SK-N-SH treated with all-trans-retinoic acid at 6 μM for 48 hours (cell line): Measurements from ENCODE around the gene TEAD3.

Source experiments
- PATZ1 ChIP-seq: fragments of 250-450 bp; sonication (Bioruptor Pico); IDR thresholded peaks from 2 replicates; pipeline ENCODE4 v1.8.0; 2020; ENCODE audit warnings: mild to moderate bottlenecking, moderate library complexity, borderline replicate concordance
- RARB ChIP-seq: fragments of 250-450 bp; sonication (Bioruptor Pico); IDR thresholded peaks from 2 replicates; pipeline ENCODE4 v1.8.0; 2021; ENCODE audit warnings: mild to moderate bottlenecking, moderate library complexity
- TOX ChIP-seq: fragments of 250-450 bp; sonication (Bioruptor Pico); IDR thresholded peaks from 2 replicates; pipeline ENCODE4 v1.8.0; 2021; ENCODE audit warnings: mild to moderate bottlenecking, moderate library complexity, borderline replicate concordance
- ZFP3 ChIP-seq: fragments of 250-450 bp; sonication (Bioruptor Pico); IDR thresholded peaks from 2 replicates; pipeline ENCODE4 v1.5.0; 2020; ENCODE audit warnings: mild to moderate bottlenecking, moderate library complexity
- ZFP30 ChIP-seq: fragments of 450-650 bp; formaldehyde crosslinking; IDR thresholded peaks from 2 replicates; pipeline ENCODE4 v1.5.0; 2022; ENCODE audit warnings: mild to moderate bottlenecking, moderate library complexity
- ZNF70 ChIP-seq: fragments of 450-650 bp; formaldehyde crosslinking; IDR thresholded peaks from 2 replicates; pipeline ENCODE4 v1.5.0; 2020; ENCODE audit warnings: mild to moderate bottlenecking, moderate library complexity
- ZNF8 ChIP-seq: fragments of 450-650 bp; formaldehyde crosslinking; IDR thresholded peaks from 2 replicates; pipeline ENCODE4 v1.5.0; 2020; ENCODE audit warnings: mild to moderate bottlenecking, moderate library complexity

GRCh38 chr6:35503534-35503933, 6.7 kb upstream of the TEAD3 start:
- TF ChIP-seq RARB (CRISPR knock-in tag) (no peak), ZNF70 (no peak), ZFP3 (CRISPR knock-in tag) (no peak), PATZ1 (CRISPR knock-in tag) (no peak), ZFP30 (no peak), ZNF8 (CRISPR knock-in tag) (no peak), TOX (no peak)
